Pons (tissue), 1 donor: ENCODE data around the gene HOTAIR.

Experiments used
- DNase-seq: peaks from one replicate; pipeline ENCODE4 v3.0.0-alpha.2; 2016; ENCODE audit warnings: low spot score

The HOTAIR gene

DNA sequence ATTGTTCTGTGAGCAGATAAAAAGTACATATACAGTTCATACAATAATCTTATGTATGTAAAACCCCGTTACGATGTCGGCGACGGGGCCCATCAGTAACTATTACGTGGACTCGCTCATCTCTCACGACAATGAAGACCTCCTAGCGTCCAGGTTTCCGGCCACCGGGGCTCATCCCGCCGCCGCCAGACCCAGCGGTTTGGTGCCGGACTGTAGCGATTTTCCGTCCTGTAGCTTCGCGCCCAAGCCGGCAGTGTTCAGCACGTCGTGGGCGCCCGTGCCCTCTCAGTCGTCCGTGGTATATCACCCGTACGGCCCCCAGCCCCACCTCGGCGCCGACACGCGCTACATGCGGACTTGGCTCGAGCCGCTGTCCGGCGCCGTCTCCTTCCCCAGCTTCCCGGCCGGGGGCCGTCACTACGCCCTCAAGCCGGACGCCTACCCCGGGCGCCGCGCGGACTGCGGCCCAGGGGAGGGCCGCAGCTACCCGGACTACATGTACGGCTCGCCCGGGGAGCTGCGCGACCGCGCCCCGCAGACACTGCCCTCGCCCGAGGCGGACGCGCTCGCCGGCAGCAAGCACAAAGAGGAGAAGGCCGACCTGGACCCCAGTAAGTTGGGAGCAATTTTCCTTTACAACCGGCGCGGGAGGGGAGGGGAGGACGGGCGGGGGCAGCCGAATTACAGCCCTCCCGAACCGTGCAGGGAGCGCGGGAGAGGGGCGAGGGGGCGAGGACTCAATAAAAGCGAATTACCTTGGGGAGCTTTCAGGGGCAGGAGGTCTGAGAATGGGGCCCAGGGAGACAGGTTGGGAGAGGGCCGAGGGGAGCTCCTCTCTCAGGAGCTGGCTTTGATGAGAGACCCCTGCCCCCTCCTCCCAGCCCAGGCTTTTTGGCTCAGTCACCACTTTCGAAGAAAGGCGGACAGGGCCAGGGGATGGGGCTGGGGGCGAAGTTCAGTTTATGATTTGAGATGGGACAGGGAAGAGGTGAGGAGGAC is 25.7 kb upstream of the HOTAIR start, which contains the start of gene HOXC9:
Gene HOXC9, plus strand, starts transcription at position 46 of the 999 bp plus-strand sequence. Its CDS starts 28 bp downstream, at position 74.
- no peak for DNase-seq

- no peak for DNase-seq
These were observed 24.9 kb upstream of the HOTAIR start for GRCh38 chr12:53999559-54000115.

DNA sequence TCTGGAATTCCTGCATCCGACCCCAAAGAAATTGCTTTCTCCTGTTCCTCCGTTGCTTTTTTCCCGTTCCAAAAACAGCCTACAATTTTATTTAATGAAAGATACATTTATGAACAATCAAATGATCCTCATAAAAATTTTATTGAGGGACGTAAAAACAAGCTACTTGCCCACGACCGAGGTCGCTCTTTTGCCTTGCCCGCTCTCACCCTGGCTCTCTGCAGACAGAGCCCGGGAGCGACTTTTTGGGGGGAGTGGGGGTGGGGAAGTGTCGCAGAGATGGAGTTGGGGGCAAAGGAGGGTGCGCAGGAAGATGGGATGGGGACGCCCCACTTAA is 24.1 kb upstream of the HOTAIR start:
- DNase-seq: no peak

DNA sequence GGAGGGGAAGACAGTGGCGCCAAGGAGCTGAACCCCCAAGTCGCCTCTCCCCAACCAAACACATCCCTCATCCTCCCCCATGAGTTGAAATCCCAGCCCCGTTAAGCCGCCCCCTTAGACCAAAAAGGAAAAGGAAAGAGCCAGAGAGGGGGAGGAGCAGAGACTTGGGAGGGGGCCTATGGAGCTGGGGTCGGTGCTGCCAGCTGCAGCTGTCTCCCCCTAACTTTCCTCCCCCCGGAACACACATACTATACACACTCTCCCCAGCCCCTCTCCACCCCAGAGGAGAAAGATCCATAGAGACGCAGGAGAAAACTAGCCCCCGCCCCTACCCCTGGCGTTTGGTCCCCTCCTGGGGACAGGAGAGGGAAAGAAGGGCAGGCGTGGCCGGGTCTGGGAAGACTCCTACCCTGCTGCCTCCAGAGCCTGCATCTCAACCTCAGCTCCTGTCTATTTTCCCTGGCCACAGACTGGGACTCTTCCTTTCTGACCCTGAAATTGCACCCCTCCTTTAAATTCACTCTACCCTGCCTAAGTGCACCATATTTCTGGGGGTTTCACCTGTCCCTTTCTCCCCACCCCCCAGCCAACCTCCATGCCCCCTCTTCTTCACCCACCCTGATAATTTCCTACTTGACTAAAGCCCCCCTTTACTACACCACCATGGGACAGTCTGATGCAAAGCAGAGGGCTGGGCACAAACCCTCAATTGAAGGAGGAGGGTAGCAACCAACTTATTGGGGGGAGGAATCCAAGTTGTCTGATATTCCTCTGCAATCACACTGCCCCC is 23.6 kb upstream of the HOTAIR start:
- DNase-seq: no peak

GRCh38 chr12:53997204-53998109 is 22.7 kb upstream of the HOTAIR start:
- DNase-seq: no peak

DNA sequence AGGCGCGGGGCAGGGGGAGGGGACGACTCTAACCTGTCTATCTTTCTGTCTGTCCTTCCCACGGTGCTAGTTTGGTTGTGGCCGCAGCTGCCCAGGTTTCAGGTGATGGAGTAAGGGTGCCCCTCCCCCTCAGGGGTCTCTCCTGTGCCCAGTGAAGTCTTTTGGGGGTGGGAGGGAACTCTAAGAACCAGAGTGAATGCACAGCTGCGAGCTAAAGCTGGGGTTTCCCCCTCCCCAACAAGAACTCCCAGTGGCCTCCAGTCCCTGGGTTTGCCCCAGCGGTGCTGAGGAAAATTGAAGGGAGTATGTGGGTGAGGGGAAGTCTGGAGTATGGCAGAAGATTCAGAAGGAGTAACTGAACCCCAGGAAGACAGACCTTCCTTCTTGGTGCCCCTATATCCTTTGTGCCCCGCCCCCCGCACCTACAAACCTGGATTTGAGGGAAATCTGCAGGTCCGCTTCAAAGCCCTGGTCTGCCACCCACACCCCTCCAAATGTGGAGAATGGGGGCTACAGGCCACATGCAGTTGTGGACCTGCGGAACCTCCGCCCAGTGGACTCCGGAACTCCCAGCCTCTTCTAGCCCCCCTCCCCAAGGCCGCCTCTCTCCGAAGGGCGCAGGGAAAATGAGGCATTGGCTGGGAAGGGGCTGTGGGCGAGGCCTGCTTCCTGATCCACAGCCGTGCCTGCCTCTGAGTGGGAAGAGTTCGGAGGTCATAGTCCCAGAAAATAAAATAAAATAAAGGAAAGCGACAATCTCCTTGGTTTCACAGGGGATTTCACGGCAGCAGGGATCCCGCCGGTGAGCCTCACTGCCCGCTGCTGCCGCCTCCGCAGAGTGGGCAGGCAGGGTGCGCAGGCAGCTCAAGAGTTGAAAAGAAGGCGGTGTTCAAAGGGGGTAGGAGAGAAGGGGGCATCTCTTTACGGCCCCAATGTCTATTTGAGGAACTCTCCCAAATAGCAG is 21.8 kb upstream of the HOTAIR start:
- no peak for DNase-seq

DNA sequence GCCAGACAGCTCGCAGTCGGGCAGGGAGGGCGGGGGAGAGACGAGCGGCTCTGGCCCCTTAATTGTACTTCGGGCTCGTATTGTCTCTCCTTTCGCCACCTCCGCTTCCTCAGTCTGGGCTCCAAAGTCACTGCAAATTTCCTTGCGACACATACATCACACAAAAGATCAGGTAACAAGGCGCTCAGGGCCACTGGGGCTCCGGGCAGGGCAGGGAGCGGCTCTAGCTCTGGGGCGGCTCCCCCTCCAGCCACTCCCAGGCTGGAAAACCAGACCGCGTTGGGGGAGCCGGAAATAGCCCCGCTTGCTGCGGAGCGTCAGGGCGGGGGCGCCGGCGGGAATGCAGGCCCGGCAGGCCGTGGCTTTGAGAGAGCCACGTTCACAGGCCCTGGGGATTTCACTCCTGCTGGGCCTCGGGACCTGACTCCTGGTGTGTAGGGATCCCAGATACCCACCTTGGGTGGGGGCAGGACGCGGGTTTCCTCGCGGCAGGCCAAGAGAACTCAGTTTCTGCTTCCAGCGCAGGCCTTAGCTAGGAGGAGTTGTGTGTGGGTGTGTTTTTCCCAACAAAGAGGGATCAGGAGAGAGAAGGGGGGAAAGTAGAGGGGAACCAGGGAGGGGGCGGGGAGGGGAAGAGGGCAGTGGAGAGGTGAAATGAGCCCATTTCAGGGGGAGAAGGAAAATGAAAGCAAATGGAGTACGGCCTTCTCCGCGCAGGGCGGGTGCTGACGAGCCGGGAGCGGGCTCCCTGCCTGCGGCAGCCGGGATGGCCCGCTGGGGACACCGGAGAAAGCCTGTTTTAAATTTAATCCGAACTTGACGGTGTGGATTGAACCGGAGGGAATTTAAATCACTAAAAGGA is 20.9 kb upstream of the HOTAIR start:
- DNase-seq: no peak

- no peak for DNase-seq
These were observed 20.2 kb upstream of the HOTAIR start for GRCh38 chr12:53995002-53995377.

DNA sequence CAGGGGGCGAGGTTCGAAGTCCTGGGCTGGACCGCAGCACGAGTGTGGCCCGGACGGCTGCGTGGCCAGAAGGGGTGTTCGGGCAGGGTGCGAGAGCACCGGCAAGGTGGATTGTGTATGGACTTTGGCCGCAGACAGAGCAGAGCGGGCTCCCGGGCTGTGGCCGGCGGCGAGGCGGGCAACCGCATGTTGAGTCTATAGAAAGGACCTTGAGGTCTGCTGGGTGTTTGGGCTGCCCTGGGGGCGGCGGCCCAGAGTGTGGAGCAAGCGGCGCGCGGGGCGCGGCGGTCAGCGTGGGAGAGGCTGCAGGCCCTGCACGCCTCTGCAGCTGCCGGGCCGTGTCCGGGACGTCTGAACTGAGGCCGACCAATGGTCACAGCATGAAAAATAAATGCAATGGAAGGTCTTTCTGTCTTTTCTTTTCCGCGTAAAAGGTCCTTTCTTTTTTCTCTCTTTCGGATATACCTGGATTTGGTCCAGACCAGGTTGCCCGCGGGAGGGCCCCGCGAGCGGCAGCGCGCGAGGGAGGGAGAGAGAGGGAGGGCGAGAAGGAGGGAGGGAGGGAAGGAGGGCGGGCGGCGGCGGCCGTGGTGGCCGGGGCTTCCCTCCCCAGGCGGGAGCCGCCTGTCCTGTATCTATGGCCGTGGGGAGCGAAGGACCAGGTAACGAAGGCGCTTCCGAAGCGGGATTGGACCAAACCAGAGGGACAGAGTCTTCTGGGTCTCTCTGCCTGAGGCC is 19.7 kb upstream of the HOTAIR start:
- DNase-seq: no peak

- DNase-seq: no peak
These were observed 19.2 kb upstream of the HOTAIR start for GRCh38 chr12:53994009-53994263.

DNA sequence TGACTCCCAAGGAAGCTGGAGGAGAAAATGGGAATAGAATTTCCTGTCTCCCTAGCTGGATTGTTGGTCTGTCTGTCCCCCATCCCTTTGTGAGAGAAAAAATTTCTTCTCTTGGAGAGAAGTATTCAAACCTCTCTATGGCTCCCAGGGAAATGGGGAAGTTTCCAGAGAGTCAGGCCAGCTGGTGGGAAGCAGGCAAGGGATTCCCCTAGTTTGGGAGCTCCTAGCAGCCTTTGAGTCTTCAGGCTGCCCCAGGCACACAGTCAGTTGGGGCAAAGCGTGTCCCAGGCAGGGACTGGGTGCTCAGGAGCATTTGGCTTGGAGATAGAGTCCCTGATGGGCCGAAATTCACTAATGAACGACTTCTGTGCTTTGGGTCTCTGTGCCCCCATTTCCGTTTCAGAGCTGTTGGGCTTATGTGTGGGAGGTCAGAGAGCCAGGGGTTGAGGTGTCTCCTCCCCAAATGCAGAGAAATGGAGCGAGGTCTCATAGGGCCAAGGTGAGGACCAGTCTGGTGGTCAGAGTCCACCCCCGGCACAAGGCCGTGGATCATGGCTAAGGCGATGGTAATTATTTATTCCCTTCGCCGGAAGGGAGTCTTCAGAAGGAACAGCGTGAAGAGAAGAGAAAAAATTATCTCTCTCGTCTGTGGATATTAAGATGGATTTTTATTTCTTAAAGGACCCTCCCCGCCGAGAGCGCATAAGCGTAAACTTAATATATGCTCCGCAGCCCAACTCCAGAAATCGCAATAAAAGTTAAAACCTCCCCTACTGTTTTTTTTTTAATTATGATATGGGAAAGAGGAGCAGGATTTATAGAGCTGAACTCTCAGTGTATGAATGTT is 18.6 kb upstream of the HOTAIR start:
- no peak for DNase-seq

- no peak for DNase-seq
These were observed 17.7 kb upstream of the HOTAIR start for GRCh38 chr12:53992377-53992889.

DNA sequence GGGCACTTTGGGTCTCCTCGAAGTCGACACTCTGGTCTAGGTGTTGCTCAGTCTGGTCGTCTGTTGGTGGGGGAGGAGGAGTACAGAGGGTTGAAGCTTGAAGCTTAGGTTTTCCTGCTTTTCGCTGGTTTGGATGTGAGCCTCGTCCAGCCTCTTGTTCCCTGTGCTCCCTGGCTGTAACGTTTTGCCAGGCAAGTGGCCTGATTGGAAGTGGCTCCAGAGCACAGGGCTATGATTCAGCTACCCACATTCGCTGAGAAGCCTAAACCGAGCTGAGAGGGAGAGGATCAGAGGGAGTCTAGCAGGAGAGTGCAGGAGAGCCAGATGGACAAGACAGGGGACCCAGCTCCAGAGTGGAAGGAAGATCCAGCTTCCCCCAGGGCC is 16.3 kb upstream of the HOTAIR start:
- no peak for DNase-seq

- DNase-seq: no peak
These were observed 15.7 kb upstream of the HOTAIR start for GRCh38 chr12:53990311-53991076.

DNA sequence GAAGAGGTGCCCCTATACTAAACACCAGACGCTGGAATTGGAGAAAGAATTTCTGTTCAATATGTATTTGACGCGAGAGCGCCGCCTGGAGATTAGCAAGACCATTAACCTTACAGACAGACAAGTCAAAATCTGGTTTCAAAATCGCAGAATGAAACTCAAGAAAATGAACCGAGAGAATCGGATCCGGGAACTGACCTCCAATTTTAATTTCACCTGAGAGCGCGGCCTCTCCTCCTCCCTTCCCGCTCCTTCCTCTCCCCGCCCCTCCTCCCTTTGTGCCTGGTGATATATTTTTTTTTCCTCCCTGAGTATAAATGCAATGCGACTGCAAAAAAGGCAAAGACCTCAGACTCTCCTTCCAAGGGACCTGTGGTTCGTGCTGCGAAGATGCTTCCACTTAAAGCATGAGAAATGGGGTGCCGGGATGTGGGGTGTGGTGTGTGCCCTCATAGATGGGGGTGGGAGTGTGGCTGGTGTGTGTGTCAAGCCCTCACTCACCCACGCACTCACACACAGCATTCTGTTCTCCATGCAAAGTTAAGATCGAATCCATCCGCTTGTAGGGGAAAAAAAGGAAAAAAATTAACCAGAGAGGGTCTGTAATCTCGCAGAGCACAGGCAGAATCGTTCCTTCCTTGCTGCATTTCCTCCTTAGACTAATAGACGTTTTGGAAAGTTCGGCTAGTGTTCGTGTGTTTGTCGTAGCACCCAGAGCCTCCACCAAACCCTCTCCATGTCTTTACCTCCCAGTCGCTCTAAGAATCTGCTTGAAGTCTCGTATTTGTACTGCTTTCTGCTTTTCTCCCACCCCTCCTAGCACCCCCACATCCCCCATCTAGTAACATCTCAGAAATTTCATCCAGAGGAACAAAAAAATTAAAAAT is 14.7 kb upstream of the HOTAIR start:
- DNase-seq: peak; percentile 42
